A549 treated with Mapracorat at 1 μM for 4 hours (cell line): ENCODE measurements around the gene PNLIPRP2. TPM values are rescaled to one million over a fixed set of nuclear protein-coding genes. Genes with fewer than 3 reads are reported as not detected.

Source experiments
- total RNA-seq: library from RNA; stranded (reverse); fragments of 200-300 nt; extraction: Qiagen RNA extraction; gene quantifications from 5 replicates; pipeline ENCODE4 v1.2.3, GENCODE V29; 2022

Gene PNLIPRP2
- total RNA-seq, result not detected in 5 replicates

DNA sequence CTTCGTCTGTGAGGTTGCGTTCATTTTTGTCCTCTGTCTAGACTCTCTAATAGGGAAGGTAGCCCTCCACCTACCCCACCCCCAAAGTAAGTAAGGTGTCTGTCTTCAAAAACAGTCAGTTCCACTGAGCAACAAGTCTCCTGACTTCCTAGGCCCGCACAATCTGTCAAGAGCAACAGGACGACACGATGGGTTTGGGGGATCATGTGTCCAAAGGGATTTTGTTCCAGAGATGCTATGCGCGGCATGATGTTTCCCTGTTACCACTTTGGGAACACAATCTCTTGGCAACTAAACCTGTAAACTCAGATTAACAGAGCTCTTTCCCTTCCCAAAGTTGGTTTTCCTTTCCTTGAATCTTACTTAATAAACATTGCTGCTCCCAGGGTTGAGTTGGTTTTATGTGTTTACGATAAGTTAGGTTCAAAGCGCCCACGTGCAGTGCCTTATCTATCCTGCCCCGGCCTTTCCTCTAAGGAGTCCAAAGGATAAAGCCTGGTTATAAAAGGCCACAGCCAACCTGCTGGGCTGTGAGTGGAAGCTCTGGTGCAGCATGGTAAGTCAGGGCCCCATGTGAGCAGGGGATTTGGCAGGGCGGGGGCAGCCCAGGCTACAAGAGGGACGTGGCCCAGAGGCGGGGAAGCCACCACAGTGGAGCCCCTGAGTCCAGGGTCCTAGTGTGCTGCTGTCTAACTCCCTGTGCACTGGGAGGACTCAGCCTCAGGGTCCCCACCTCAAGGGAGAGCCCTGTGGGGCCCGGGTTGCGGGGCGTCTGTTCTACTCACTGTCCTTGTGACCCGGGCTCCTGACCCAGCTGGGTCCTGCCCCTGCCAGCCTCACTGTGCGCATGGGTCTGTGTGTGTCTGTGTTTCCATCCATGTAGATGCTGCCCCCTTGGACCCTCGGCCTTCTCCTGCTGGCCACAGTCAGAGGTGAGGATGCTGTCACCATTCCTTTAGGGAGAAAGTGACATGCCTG is at the start of gene PNLIPRP2:
Gene PNLIPRP2, plus strand, starts transcription at position 531 of the 978 bp plus-strand sequence.

GRCh38 chr10:116590590-116591444 is 29.9 kb upstream of the PNLIPRP2 start, which contains the start of gene PNLIPRP1:
TSS of gene PNLIPRP1 (plus strand) at chr10:116590959. CDS start at chr10:116591130, 171 bp downstream.

Other genes starting within 250 kb of the PNLIPRP2 start
- 0.08 TPM in 1 of 5 replicates, not detected in the others for gene PNLIPRP3, start 193.1 kb upstream of the PNLIPRP2 start, total RNA-seq
- 0.11 to 0.12 TPM in 2 of 5 replicates, not detected in the others for gene PNLIP, start 75.0 kb upstream of the PNLIPRP2 start, total RNA-seq
- not detected in 5 replicates for gene PNLIPRP1, start 30.0 kb upstream of the PNLIPRP2 start, total RNA-seq
- gene HSPA12A, start 121.6 kb downstream of the PNLIPRP2 start, total RNA-seq, result 8.8 to 10.5 TPM (median 9.7 TPM) in 5 replicates
- 0.06 to 0.46 TPM (median 0.26 TPM) in 5 replicates for gene ENO4, start 228.5 kb downstream of the PNLIPRP2 start, total RNA-seq